ENCODE measurements around the gene CDKN2A.

Gene CDKN2A

GRCh38 chr9:22005702-22006606, 11.8 kb upstream of the CDKN2A start:
- DNase-seq = no peak

GRCh38 chr9:22005021-22005701, 11.0 kb upstream of the CDKN2A start:
- DNase-seq = no peak

GRCh38 chr9:22002038-22002437, 7.8 kb upstream of the CDKN2A start:
- no peak for DNase-seq

- DNase-seq = no peak
These were observed 3.8 kb upstream of the CDKN2A start for GRCh38 chr9:21998026-21998425.

GRCh38 chr9:21997480-21997879, 3.3 kb upstream of the CDKN2A start:
- no peak for DNase-seq

- no peak for DNase-seq
These were observed 2.7 kb upstream of the CDKN2A start for GRCh38 chr9:21996858-21997257.

GRCh38 chr9:21996438-21996837, 2.2 kb upstream of the CDKN2A start:
- no peak for DNase-seq

GRCh38 chr9:21995666-21996398, 1.6 kb upstream of the CDKN2A start:
- DNase-seq = no peak

- DNase-seq = peak; percentile 61
These were observed 944 bp upstream of the CDKN2A start for GRCh38 chr9:21995006-21995665.

- DNase-seq = peak; percentile 33
These were observed 389 bp upstream of the CDKN2A start, which contains the start of gene CDKN2B-AS1 for GRCh38 chr9:21994556-21995005. Gene CDKN2B-AS1, plus strand, starts transcription at chr9:21994791.

GRCh38 chr9:21993007-21993406, 1.2 kb downstream of the CDKN2A start:
- DNase-seq = no peak

- DNase-seq = no peak
These were observed 2.9 kb downstream of the CDKN2A start for GRCh38 chr9:21991072-21991959.

GRCh38 chr9:21989440-21990189, 4.6 kb downstream of the CDKN2A start:
- DNase-seq = no peak

- DNase-seq = no peak
These were observed 5.9 kb downstream of the CDKN2A start for GRCh38 chr9:21988056-21988990.

GRCh38 chr9:21985964-21986667, 8.1 kb downstream of the CDKN2A start:
- DNase-seq = no peak

GRCh38 chr9:21984101-21984500, 10.1 kb downstream of the CDKN2A start:
- DNase-seq = no peak

GRCh38 chr9:21983561-21983935, 10.6 kb downstream of the CDKN2A start:
- DNase-seq = no peak

- DNase-seq = no peak
These were observed 11.2 kb downstream of the CDKN2A start for GRCh38 chr9:21982861-21983560.
